H9 (cell line): ENCODE results near the gene DHX36. TPM values are rescaled to one million over a fixed set of nuclear protein-coding genes. Genes with fewer than 3 reads are reported as not detected.

ENCODE experiments used
- DNase-seq: peaks from one replicate; pipeline ENCODE4 v3.0.0-alpha.2; 2017
- H2AFZ ChIP-seq: one replicate; pipeline ENCODE4 v1.6.1; 2013; ENCODE audit warnings: mild to moderate bottlenecking, low read length, control low read depth, moderate library complexity
- H2AK5ac ChIP-seq: 2 replicates; pipeline ENCODE4 v1.6.1; 2013; ENCODE audit warnings: low read length, control low read depth, mixed read lengths; ENCODE audit not compliant: insufficient read length
- H2BK120ac ChIP-seq: one replicate; pipeline ENCODE4 v1.6.1; 2013; ENCODE audit warnings: low read depth, mild to moderate bottlenecking, low read length, control low read depth, inconsistent platforms; ENCODE audit not compliant: poor library complexity, severe bottlenecking
- H2BK12ac ChIP-seq: 2 replicates; pipeline ENCODE4 v1.6.1; 2013; ENCODE audit warnings: low read length, control low read depth, mixed read lengths, low read depth; ENCODE audit not compliant: insufficient read length
- H2BK15ac ChIP-seq: 2 replicates; pipeline ENCODE4 v1.6.1; 2013; ENCODE audit warnings: low read depth, low read length, control low read depth
- H2BK20ac ChIP-seq: one replicate; pipeline ENCODE4 v1.6.1; 2013; ENCODE audit warnings: low read depth, mild to moderate bottlenecking, low read length, control low read depth, inconsistent platforms; ENCODE audit not compliant: poor library complexity, severe bottlenecking
- H2BK5ac ChIP-seq: 2 replicates; pipeline ENCODE4 v1.6.1; 2013; ENCODE audit warnings: low read length, control low read depth, mixed read lengths; ENCODE audit not compliant: insufficient read length
- H3K14ac ChIP-seq: 2 replicates; pipeline ENCODE4 v1.6.1; 2013; ENCODE audit warnings: low read length, control low read depth; ENCODE audit not compliant: insufficient read depth
- H3K18ac ChIP-seq: 2 replicates; pipeline ENCODE4 v1.6.1; 2013; ENCODE audit warnings: low read depth, mild to moderate bottlenecking, mixed read lengths, low read length, control low read depth; ENCODE audit not compliant: insufficient read length
- H3K23ac ChIP-seq: 2 replicates; pipeline ENCODE4 v1.6.1; 2013; ENCODE audit warnings: low read length, control low read depth, mixed read lengths, low read depth; ENCODE audit not compliant: insufficient read length
- H3K23me2 ChIP-seq: 2 replicates; pipeline ENCODE4 v1.6.1; 2013; ENCODE audit warnings: low read depth, mild to moderate bottlenecking, mixed read lengths, low read length, control low read depth; ENCODE audit not compliant: insufficient read length, poor library complexity, severe bottlenecking
- H3K27ac ChIP-seq: 2 replicates; pipeline ENCODE4 v1.5.1; 2013; ENCODE audit warnings: low read length, control low read depth, mixed read lengths, low read depth; ENCODE audit not compliant: insufficient read length
- H3K27me3 ChIP-seq: 2 replicates; pipeline ENCODE4 v1.6.1; 2013; ENCODE audit warnings: low read length, control low read depth, inconsistent platforms; ENCODE audit not compliant: insufficient read depth
- H3K4ac ChIP-seq: 2 replicates; pipeline ENCODE4 v1.6.1; 2013; ENCODE audit warnings: low read depth, mild to moderate bottlenecking, control low read depth, inconsistent platforms, low read length, moderate library complexity
- H3K4me1 ChIP-seq: 2 replicates; pipeline ENCODE4 v1.6.1; 2013; ENCODE audit warnings: low read length, control low read depth, inconsistent platforms; ENCODE audit not compliant: insufficient read depth
- H3K4me2 ChIP-seq: 2 replicates; pipeline ENCODE4 v1.6.1; 2013; ENCODE audit warnings: low read length, control low read depth, mixed read lengths; ENCODE audit not compliant: insufficient read length, insufficient read depth
- H3K56ac ChIP-seq: 2 replicates; pipeline ENCODE4 v1.6.1; 2013; ENCODE audit warnings: low read depth, mild to moderate bottlenecking, mixed read lengths, low read length, control low read depth; ENCODE audit not compliant: insufficient read length
- H3K79me1 ChIP-seq: 2 replicates; pipeline ENCODE4 v1.6.1; 2013; ENCODE audit warnings: low read depth, mild to moderate bottlenecking, moderate library complexity, low read length, control low read depth, inconsistent platforms; ENCODE audit not compliant: insufficient read depth, poor library complexity, severe bottlenecking
- H3K79me2 ChIP-seq: 2 replicates; pipeline ENCODE4 v1.6.1; 2013; ENCODE audit warnings: low read length, control low read depth, inconsistent platforms; ENCODE audit not compliant: insufficient read depth
- H3K9ac ChIP-seq: 2 replicates; pipeline ENCODE4 v1.6.1; 2013; ENCODE audit warnings: low read length, control low read depth, mixed read lengths; ENCODE audit not compliant: insufficient read length; ENCODE audit errors: extremely low read depth
- H3K9me3 ChIP-seq: one replicate; pipeline ENCODE4 v1.6.1; 2013; ENCODE audit warnings: low read depth, low read length, inconsistent platforms; ENCODE audit not compliant: control insufficient read depth
- H3T11ph ChIP-seq: one replicate; pipeline ENCODE4 v1.6.1; 2013; ENCODE audit warnings: mild to moderate bottlenecking, low read length, control low read depth, inconsistent platforms
- H4K20me1 ChIP-seq: one replicate; pipeline ENCODE4 v1.6.1; 2013; ENCODE audit not compliant: control insufficient read depth, insufficient read length, insufficient read depth
- H4K5ac ChIP-seq: 2 replicates; pipeline ENCODE4 v1.6.1; 2013; ENCODE audit warnings: low read depth, mild to moderate bottlenecking, mixed read lengths, low read length, control low read depth; ENCODE audit not compliant: insufficient read length
- H4K8ac ChIP-seq: replicated peaks from 2 replicates; pipeline ENCODE4 v1.6.1; 2013; ENCODE audit warnings: low read length, control low read depth, mixed read lengths, low read depth; ENCODE audit not compliant: insufficient read length
- H4K91ac ChIP-seq: 2 replicates; pipeline ENCODE4 v1.6.1; 2013; ENCODE audit warnings: low read depth, mild to moderate bottlenecking, moderate library complexity, mixed read lengths, low read length, control low read depth; ENCODE audit not compliant: insufficient read length
- H3K27ac Mint-ChIP-seq, 3 experiments: 2 replicates in 2 of 3; 3 replicates in 1 of 3; pipeline ENCODE4 v1.8.0; 2020 to 2021; ENCODE audit warnings: mixed read lengths in 3 of 3, mild to moderate bottlenecking in 1 of 3, moderate library complexity in 1 of 3
- H3K27me3 Mint-ChIP-seq: 2 replicates; pipeline ENCODE4 v1.8.0; 2021; ENCODE audit warnings: low read depth, mild to moderate bottlenecking, moderate library complexity, mixed read lengths
- H3K36me3 Mint-ChIP-seq, 3 experiments: 2 replicates in 2 of 3; 3 replicates in 1 of 3; pipeline ENCODE4 v1.8.0; 2020 to 2021; ENCODE audit warnings: low read depth in 3 of 3, mixed read lengths in 3 of 3; ENCODE audit not compliant: insufficient read depth in 1 of 3
- H3K4me1 Mint-ChIP-seq, 2 experiments: 2 replicates each; pipeline ENCODE4 v1.8.0; 2020; ENCODE audit warnings: mixed read lengths in 2 of 2
- H3K4me3 Mint-ChIP-seq, 2 experiments: 2 replicates in 1 of 2; 3 replicates in 1 of 2; pipeline ENCODE4 v1.8.0; 2020 to 2021; ENCODE audit warnings: mild to moderate bottlenecking in 2 of 2, mixed read lengths in 2 of 2, moderate library complexity in 1 of 2
- H3K9me3 Mint-ChIP-seq, 2 experiments: 2 replicates in 1 of 2; 3 replicates in 1 of 2; pipeline ENCODE4 v1.8.0; 2020; ENCODE audit warnings: mild to moderate bottlenecking in 2 of 2, mixed read lengths in 2 of 2, moderate library complexity in 1 of 2
- CTCF ChIP-seq: fragments of 200-600 bp; sonication (generic); conservative IDR thresholded peaks from 3 replicates; pipeline ENCODE4 v1.8.0; 2021; ENCODE audit warnings: antibody characterized with exemption, mild to moderate bottlenecking
- WGBS: extraction: QIAGEN DNeasy Blood & Tissue Kit; methylation state at CpG from one replicate; pipeline ENCODE4 v1.1.7; 2013; ENCODE audit warnings: missing lambda C conversion rate, low lambda C conversion rate, mixed read lengths; ENCODE audit not compliant: insufficient read length; ENCODE audit errors: extremely low coverage; 5-methylcytosine and 5-hydroxymethylcytosine counted together
- total RNA-seq: library from RNA; stranded (reverse); gene quantifications from 2 replicates; pipeline ENCODE4 v1.2.1, GENCODE V29; 2021

DHX36 gene
- total RNA-seq, 1 experiment from 2014 or later: 103 TPM

GRCh38 chr3:154316974-154317767 lies 7.1 kb downstream of the DHX36 start:
- no peak overlapping the region for H3K4me2 ChIP-seq
- H3K27me3 ChIP-seq: no peaks in the 10 kb centered on the region
- Mint-ChIP-seq H3K4me1 (peaks cover 25 to 27% of the 10 kb centered on the region in 2 experiments), H3K36me3 (peaks cover 27 to 39% (median 36%) of the 10 kb centered on the region in 3 experiments), H3K27me3 (no peaks in the 10 kb centered on the region), H3K9me3 (no peaks in the 10 kb centered on the region), H3K4me3 (no peak overlapping the region), H3K27ac (peak overlapping the region; percentile 5 to 73 (median 15); a peak in 6 of 7 replicates)
- no peak overlapping the region for H4K8ac ChIP-seq
- DNase-seq: no peak
- no peak overlapping the region for H2BK12ac ChIP-seq
- H2BK120ac ChIP-seq: no peak overlapping the region
- H3K18ac ChIP-seq: no peak overlapping the region
- no peaks in the 10 kb centered on the region for H3K79me1 ChIP-seq
- no peak overlapping the region for H2BK20ac ChIP-seq
- peak overlapping the region; percentile 53 for H3T11ph ChIP-seq
- H2AK5ac ChIP-seq: no peak overlapping the region
- no CpG with 5 or more reads among the region's 5 CpGs for WGBS
- H2BK15ac ChIP-seq: no peak overlapping the region
- no peak overlapping the region for H3K4ac ChIP-seq
- no peak overlapping the region for H4K91ac ChIP-seq
- peaks cover 3% of the 10 kb centered on the region; the same call in 1 of the 2 replicates for H3K4me1 ChIP-seq
- H4K20me1 ChIP-seq: no peaks in the 10 kb centered on the region
- no peak overlapping the region for H2BK5ac ChIP-seq
- H3K9me3 ChIP-seq: no peaks in the 10 kb centered on the region
- no peak overlapping the region for H3K23ac ChIP-seq
- H3K9ac ChIP-seq: no peak overlapping the region
- peaks cover 32% of the 10 kb centered on the region for H3K79me2 ChIP-seq
- no peaks in the 10 kb centered on the region for H3K23me2 ChIP-seq
- H3K14ac ChIP-seq: no peak overlapping the region
- H2AFZ ChIP-seq: no peak overlapping the region
- no peak overlapping the region for H4K5ac ChIP-seq
- no peak for TF ChIP-seq CTCF
- H3K56ac ChIP-seq: no peak overlapping the region
- H3K27ac ChIP-seq: no peak overlapping the region
